ENCODE results near the gene PCDHGA12.

- no peak for TF ChIP-seq CTCF (IDR thresholded peaks at IDR 0.05)
- TF ChIP-seq POLR2A (IDR thresholded peaks at IDR 0.05): no peak
These were observed 41.6 kb upstream of the PCDHGA12 start for GRCh38 chr5:141388661-141389060.
